Fibroblast of pulmonary artery (primary cell): ENCODE results near the gene PAX5.

Source experiments
- DNase-seq: peaks from one replicate; pipeline ENCODE4 v3.0.0-alpha.2; 2010; ENCODE audit warnings: low read depth
- H3K4me3 ChIP-seq: replicated peaks from 2 replicates; pipeline ENCODE4 v1.5.1; 2011; ENCODE audit warnings: low read depth, mild to moderate bottlenecking, control low read depth, low read length, moderate library complexity
- TF ChIP-seq, protein P1 (sequence below): IDR thresholded peaks from 2 replicates; pipeline ENCODE4 v1.5.1; 2011; ENCODE audit warnings: mild to moderate bottlenecking, control low read depth, low read length, inconsistent platforms; ENCODE audit errors: missing control alignments

The PAX5 gene

DNA sequence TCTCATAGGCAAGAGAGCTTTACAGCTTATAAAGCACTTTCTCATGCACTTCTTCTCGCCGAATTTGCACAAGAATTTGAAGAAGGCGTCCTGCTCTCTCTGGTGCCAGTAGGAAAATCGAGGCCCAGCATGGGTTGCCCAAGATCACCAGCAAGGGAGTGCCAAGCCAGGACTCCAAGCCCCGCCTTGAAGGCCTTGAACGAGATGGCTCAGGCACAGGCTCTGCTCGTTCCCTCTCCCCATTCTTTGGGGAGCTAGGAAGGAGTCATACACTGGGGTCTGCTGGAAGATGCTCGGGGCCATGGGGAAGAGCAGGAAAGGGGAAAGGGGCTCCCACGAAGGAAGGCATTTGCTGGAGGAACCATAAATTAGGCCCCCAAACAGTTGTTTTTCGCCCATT, 46.7 kb downstream of the PAX5 start:
- DNase-seq, result no peak
- no peak overlapping the region for H3K4me3 ChIP-seq
- TF ChIP-seq, protein P1, sequence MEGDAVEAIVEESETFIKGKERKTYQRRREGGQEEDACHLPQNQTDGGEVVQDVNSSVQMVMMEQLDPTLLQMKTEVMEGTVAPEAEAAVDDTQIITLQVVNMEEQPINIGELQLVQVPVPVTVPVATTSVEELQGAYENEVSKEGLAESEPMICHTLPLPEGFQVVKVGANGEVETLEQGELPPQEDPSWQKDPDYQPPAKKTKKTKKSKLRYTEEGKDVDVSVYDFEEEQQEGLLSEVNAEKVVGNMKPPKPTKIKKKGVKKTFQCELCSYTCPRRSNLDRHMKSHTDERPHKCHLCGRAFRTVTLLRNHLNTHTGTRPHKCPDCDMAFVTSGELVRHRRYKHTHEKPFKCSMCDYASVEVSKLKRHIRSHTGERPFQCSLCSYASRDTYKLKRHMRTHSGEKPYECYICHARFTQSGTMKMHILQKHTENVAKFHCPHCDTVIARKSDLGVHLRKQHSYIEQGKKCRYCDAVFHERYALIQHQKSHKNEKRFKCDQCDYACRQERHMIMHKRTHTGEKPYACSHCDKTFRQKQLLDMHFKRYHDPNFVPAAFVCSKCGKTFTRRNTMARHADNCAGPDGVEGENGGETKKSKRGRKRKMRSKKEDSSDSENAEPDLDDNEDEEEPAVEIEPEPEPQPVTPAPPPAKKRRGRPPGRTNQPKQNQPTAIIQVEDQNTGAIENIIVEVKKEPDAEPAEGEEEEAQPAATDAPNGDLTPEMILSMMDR, result no peak

DNA sequence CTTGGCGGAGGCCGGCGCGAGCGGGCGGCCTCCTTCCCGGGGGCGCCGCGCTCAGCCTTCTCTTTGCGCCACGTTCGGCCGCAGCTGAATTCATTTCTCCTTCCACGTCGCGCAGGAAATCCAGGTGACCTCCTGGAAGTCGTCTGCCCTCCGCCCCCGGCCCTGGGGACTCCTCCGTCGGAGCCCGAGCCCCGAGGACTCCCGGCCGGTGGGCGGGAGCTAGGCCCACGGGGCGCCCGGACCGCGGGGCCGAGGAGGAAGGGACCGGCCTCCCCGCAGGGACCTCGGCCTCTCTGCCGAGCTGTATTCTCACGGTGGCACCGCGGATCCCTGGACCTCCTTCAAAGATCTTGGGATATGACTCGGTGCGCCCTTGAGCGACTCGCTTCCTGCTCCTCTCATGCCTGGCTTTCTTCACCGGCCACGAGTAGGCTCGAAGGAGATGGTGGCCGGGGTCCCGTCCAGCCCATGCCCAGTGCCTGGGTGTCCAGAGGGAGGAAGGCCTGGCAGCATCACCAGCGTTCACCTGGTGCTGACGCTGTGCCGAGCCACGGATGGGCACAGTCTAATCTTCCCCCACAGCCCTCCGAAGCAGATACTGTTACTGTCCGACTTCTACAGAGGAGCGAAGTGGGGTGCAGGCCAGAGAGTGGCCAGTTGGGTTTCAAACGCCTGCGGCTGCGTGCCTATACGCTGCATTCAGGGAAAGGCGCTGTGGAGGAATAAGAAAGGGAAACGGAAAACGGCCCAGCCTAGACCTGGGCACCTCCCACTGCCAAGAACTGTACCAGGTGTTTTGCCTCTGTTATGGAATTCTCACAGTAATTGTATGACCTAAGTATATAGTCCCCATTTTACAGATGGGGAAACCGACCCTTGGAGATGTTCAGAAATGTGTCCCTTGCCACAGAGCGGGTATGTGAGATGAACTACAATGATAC, 47.3 kb downstream of the PAX5 start:
- no peak overlapping the region for H3K4me3 ChIP-seq
- DNase-seq, result no peak
- TF ChIP-seq, protein P1, result no peak

DNA sequence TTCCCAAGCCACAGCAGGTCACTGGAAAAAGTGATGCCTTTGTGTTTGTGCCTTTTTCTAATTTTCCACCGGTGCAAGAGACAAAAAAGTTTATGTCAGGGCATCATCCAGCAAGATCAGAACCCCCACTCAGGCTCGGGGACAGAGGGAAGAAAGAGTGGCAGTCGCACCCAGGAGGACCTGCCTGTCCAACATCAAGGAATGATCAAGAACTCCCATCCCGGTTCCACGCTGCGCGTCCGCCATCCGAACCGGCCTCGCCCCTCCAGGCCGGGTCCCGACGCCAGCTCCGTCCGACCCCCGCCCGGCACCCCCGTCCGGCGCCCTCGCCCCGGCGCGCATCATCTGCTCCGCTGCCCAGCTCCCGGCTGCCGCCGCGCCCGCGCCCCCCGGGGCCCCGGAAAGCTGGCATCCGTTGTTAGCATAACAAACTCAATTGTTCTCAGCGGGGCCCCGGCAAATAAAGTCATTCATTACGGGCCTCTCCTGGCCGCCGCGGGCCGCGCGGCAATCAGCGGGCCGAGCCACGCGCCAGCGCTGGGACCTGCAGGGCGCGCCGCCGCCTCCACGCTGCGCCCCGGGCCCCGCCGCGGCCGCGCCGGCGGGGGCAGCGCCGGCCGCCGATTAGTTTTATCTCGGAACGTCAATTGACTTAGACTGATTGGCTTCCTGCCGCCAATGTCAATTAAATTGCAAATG, 48.1 kb downstream of the PAX5 start:
- no peak overlapping the region for H3K4me3 ChIP-seq
- DNase-seq, result no peak
- TF ChIP-seq, protein P1, result no peak

DNA sequence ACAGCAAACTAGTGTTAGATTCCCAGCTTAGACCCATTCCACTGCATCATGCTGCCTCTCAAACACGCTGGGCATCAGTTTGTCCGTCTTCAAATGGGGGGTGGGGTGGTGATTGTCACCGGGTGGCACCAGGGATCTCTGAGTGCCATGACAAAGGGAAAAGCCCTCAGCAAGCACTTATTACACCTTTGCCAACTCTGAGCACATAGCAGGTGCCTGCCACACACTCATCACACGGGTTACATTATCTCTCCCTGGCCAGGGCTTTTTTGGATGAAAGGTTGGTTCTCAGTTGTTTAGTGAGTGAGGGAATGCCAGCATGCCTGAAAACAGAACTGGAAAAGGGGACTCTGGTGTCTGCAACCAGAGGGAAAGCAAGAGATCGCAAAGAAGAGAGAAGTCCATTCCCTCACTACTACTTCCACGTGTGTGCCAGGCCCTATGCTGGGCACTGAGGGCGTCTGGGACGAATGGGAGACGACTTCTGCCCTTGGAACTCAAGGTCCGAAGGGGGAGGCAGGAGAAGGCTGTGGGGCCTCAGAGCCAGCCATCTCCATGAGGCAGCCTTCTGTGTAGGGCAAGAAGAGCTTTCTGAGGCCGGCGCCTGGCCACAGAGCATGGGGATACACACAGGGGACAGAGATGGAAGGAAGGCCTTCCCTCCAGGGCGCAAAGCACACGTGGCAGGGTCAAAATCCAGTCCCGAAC, 48.9 kb downstream of the PAX5 start:
- DNase-seq, result no peak
- no peak overlapping the region for H3K4me3 ChIP-seq
- TF ChIP-seq, protein P1, result no peak

DNA sequence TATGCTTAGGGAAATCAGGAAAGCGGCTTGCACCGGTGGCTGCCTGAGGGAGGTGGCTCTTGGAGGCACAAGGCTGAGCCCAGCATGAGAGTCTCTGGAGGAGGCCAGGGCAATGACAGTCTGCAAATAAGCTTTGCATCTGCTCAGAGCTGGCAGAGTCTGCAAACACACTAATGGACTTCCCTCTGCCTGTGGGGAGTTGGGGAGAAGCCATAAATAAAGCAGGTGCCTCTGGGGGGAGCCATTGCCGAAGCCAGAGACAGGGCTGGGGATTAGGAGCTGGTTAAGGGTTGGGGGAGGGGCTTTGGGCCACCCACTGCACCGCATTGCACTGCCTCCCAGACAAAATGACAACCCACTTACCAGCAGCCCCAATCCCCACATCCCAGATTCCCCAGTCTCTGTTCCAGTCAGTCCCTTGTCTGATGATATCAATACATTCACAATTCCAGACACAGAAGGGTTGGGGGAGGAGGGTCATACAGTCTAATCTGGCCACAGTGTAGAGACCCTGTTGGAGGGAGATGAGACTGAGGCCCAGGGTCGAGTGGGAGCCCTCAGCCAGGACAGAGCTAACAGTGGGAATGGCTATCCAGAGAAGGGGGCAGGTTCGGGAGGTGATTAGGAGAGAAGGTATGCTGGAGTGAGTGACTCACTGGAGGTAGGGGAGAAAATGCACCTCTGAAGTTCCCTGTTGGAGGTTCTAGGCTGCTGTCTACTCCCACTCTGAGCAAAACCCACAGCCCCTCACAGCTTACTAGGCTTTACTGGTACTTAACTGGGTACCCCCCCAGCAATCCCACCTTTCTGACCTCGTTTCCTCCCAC, 53.7 kb downstream of the PAX5 start:
- H3K4me3 ChIP-seq, result no peak overlapping the region
- DNase-seq, result no peak
- TF ChIP-seq, protein P1, result no peak

DNA sequence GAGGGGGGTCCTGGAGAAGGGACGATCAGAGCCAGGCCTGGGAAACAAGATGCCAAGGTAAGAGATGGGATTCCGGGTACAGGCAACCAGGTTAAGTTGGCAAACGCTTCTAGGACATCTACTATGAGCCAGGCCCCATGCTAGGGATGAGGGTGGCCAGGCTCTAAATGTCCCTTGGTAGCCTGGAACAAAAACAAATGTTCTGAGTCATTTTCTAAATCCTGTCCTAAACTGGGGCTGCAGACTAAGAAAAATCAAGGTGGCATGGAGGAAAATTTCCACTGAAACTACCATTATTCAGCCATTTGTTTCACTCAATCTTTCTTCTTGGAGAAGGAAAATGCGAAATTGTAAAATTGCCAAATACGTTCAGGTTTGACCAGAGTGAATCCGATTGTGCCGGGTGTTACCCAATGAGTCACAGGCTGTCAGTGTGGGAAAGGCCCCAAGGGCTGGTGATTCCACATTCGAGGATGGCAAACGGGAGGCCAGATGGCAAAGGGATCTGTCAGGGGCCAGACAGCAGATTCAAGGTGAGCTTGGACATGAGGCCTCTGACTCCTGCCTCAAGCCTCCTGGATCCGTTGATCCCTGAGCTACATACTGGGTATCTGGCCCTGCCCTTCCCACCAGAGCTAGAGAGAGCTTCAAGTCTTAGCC, 57.6 kb downstream of the PAX5 start:
- TF ChIP-seq, protein P1, result no peak
- no peak for DNase-seq
- no peak overlapping the region for H3K4me3 ChIP-seq
